ENCODE measurements around the gene TRIM26.

Gene TRIM26

GRCh38 chr6:30206799-30207618 lies 6.2 kb downstream of the TRIM26 start:
- TF ChIP-seq CEBPB (IDR thresholded peaks at IDR 0.05) (peak; percentile 97), MAX (IDR thresholded peaks at IDR 0.05) (peak; percentile 60), TCF12 (IDR thresholded peaks at IDR 0.05; ENCODE audit: low read depth) (peak; percentile 84), NFIC (IDR thresholded peaks at IDR 0.05) (peak; percentile 62), USF1 (IDR thresholded peaks at IDR 0.05) (peak; percentile 68; the same call in 1 of the 2 replicates), YY1 (IDR thresholded peaks at IDR 0.05; ENCODE audit: low read depth) (peak; percentile 60; the same call in 1 of the 2 replicates), CREB1 (IDR thresholded peaks at IDR 0.05; ENCODE audit: low read depth) (no peak), TEAD4 (IDR thresholded peaks at IDR 0.05) (peak; percentile 72), FOXM1 (IDR thresholded peaks at IDR 0.05; ENCODE audit: borderline replicate concordance, low read depth) (no peak), EP300 (IDR thresholded peaks at IDR 0.05; ENCODE audit: borderline replicate concordance) (peak; percentile 44; the same call in 1 of the 2 replicates), RAD21 (IDR thresholded peaks at IDR 0.05; ENCODE audit: low read depth) (no peak)

GRCh38 chr6:30206152-30206551 lies 7.1 kb downstream of the TRIM26 start:
- TF ChIP-seq CREB1 (IDR thresholded peaks at IDR 0.05; ENCODE audit: low read depth) (no peak), ZBTB7A (IDR thresholded peaks at IDR 0.05; ENCODE audit: low read depth) (no peak), TEAD4 (IDR thresholded peaks at IDR 0.05) (no peak), EP300 (IDR thresholded peaks at IDR 0.05; ENCODE audit: borderline replicate concordance) (no peak), NFIC (IDR thresholded peaks at IDR 0.05) (no peak), CEBPB (IDR thresholded peaks at IDR 0.05) (no peak), REST (IDR thresholded peaks at IDR 0.05; ENCODE audit: low read depth) (no peak), YY1 (IDR thresholded peaks at IDR 0.05; ENCODE audit: low read depth) (no peak), TAF1 (IDR thresholded peaks at IDR 0.05; ENCODE audit: low read depth) (no peak), FOXM1 (IDR thresholded peaks at IDR 0.05; ENCODE audit: borderline replicate concordance, low read depth) (no peak), MAX (IDR thresholded peaks at IDR 0.05) (no peak), USF1 (IDR thresholded peaks at IDR 0.05) (no peak), RAD21 (IDR thresholded peaks at IDR 0.05; ENCODE audit: low read depth) (no peak), EGR1 (IDR thresholded peaks at IDR 0.05) (no peak), TCF12 (IDR thresholded peaks at IDR 0.05; ENCODE audit: low read depth) (no peak)

GRCh38 chr6:30204116-30204515 lies 9.1 kb downstream of the TRIM26 start:
- no peak for TF ChIP-seq USF1 (IDR thresholded peaks at IDR 0.05)
- TF ChIP-seq YY1 (IDR thresholded peaks at IDR 0.05; ENCODE audit: low read depth): no peak
- no peak for TF ChIP-seq REST (IDR thresholded peaks at IDR 0.05; ENCODE audit: low read depth)
- no peak for TF ChIP-seq CREB1 (IDR thresholded peaks at IDR 0.05; ENCODE audit: low read depth)

GRCh38 chr6:30202366-30202765 lies 10.8 kb downstream of the TRIM26 start:
- TF ChIP-seq NFIC (IDR thresholded peaks at IDR 0.05) (no peak), USF1 (IDR thresholded peaks at IDR 0.05) (no peak), MAX (IDR thresholded peaks at IDR 0.05) (no peak), CREB1 (IDR thresholded peaks at IDR 0.05; ENCODE audit: low read depth) (no peak), REST (IDR thresholded peaks at IDR 0.05; ENCODE audit: low read depth) (no peak), ZBTB7A (IDR thresholded peaks at IDR 0.05; ENCODE audit: low read depth) (no peak), EGR1 (IDR thresholded peaks at IDR 0.05) (no peak), FOXM1 (IDR thresholded peaks at IDR 0.05; ENCODE audit: borderline replicate concordance, low read depth) (no peak), TAF1 (IDR thresholded peaks at IDR 0.05; ENCODE audit: low read depth) (no peak)

Measured in Ishikawa (cell line).